Smooth muscle cell (in vitro differentiated cells): ENCODE measurements around the gene PRICKLE2. TPM values are rescaled to one million over a fixed set of nuclear protein-coding genes. Genes with fewer than 3 reads are reported as not detected.
A peak's percentile ranks its signal among the peaks of the same experiment; 100 is the strongest.

Experiments used
- DNase-seq: peaks from one replicate; lab custom pipeline; 2025; ENCODE audit not compliant: unreplicated experiment; lab: John Stamatoyannopoulos, UW
- H2AFZ ChIP-seq: fragments of 200-600 bp; sonication (generic); 2 replicates; pipeline ENCODE4 v1.6.0; 2016; ENCODE audit warnings: antibody characterized with exemption, low read depth, mild to moderate bottlenecking
- H3F3A ChIP-seq: fragments of 200-600 bp; sonication (generic); 2 replicates; pipeline ENCODE4 v1.6.0; 2017; ENCODE audit warnings: antibody characterized with exemption, low read depth
- H3K27ac ChIP-seq: fragments of 200-600 bp; sonication (generic); 2 replicates; pipeline ENCODE4 v1.5.1; 2016; ENCODE audit warnings: low read depth, mild to moderate bottlenecking
- H3K27me3 ChIP-seq: fragments of 200-600 bp; sonication (generic); 2 replicates; pipeline ENCODE4 v1.6.1; 2016; ENCODE audit warnings: low read depth, mild to moderate bottlenecking
- H3K36me3 ChIP-seq: fragments of 200-600 bp; sonication (generic); 2 replicates; pipeline ENCODE4 v1.5.1; 2016; ENCODE audit warnings: low read depth
- H3K4me1 ChIP-seq: fragments of 200-600 bp; sonication (generic); 2 replicates; pipeline ENCODE4 v1.5.1; 2016; ENCODE audit warnings: low read depth
- H3K4me2 ChIP-seq: fragments of 200-600 bp; sonication (generic); 2 replicates; pipeline ENCODE4 v1.6.0; 2016; ENCODE audit warnings: mild to moderate bottlenecking
- H3K4me3 ChIP-seq: fragments of 200-600 bp; sonication (generic); 2 replicates; pipeline ENCODE4 v1.5.1; 2016; ENCODE audit warnings: mild to moderate bottlenecking
- H3K79me2 ChIP-seq: fragments of 200-600 bp; sonication (generic); 2 replicates; pipeline ENCODE4 v1.6.0; 2016; ENCODE audit warnings: low read depth, mild to moderate bottlenecking
- H3K9ac ChIP-seq: fragments of 200-600 bp; sonication (generic); 2 replicates; pipeline ENCODE4 v1.6.0; 2016; ENCODE audit warnings: low read depth
- H3K9me3 ChIP-seq: fragments of 200-600 bp; sonication (generic); replicated peaks from 2 replicates; pipeline ENCODE4 v1.5.1; 2016; ENCODE audit warnings: low read depth
- H4K20me1 ChIP-seq: fragments of 200-600 bp; sonication (generic); 2 replicates; pipeline ENCODE4 v1.6.0; 2016; ENCODE audit warnings: low read depth
- WGBS: methylation state at CpG from one replicate; pipeline ENCODE4 v1.1.7; 2016; ENCODE audit warnings: low lambda C conversion rate; 5-methylcytosine and 5-hydroxymethylcytosine counted together
- polyA plus RNA-seq: library from polyadenylated mRNA; unstranded; fragments of >200 nt; fragmentation: Nextera tagmentation; extraction: Ambion mirVana; gene quantifications from 2 replicates; pipeline ENCODE4 v1.2.1, GENCODE V29; 2016
- total RNA-seq: library from RNA; depleted of rRNA; stranded (reverse); fragments of >200 nt; gene quantifications from 2 replicates; pipeline ENCODE4 v1.2.3, GENCODE V29; 2014
- TF ChIP-seq, protein P1 (sequence below): fragments of 200-600 bp; sonication (generic); IDR thresholded peaks from 2 replicates; pipeline ENCODE4 v1.5.1; 2017; ENCODE audit warnings: borderline replicate concordance, mild to moderate bottlenecking, antibody characterized with exemption; ENCODE audit not compliant: insufficient read depth, poor library complexity, severe bottlenecking

PRICKLE2 gene
- total and polyA plus RNA-seq, 2 experiments from 2014 or later, result 7.8 to 49.9 TPM

DNA sequence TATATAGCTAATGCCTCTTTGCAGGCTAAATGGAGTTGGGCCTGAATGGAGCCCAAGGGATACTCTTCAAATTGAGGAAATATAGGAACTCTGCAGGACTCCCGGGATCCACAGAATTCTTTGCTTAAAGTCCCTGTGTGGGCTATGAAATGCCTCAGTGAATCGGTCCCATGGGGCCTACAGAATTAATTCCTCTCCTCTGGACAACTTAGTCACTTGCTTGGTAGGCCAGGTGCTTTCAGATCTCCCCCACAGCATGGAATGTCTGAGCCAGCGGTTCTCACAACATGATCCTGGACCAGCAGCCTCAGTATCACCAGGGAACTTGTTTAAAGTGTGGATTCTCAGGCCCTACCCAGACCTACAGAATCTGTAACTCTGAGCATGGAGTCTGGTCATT is 15.1 kb upstream of the PRICKLE2 start:
- Histone ChIP-seq H3K36me3 (peaks cover 3% of the 10 kb centered on the region), H3K27ac (peak overlapping the region; percentile 87), H3K4me2 (no peak overlapping the region), H3K9ac (no peak overlapping the region), H3K4me3 (no peak overlapping the region), H4K20me1 (peaks cover 66% of the 10 kb centered on the region), H3K27me3 (no peaks in the 10 kb centered on the region), H3F3A (peaks cover 4% of the 10 kb centered on the region), H3K4me1 (peaks cover 14% of the 10 kb centered on the region), H3K9me3 (no peaks in the 10 kb centered on the region), H3K79me2 (peaks cover 61% of the 10 kb centered on the region), H2AFZ (no peak overlapping the region)
- DNase-seq, result no peak
- 82% methylated on average over 3 of the region's 3 CpGs for WGBS
- TF ChIP-seq, protein P1, sequence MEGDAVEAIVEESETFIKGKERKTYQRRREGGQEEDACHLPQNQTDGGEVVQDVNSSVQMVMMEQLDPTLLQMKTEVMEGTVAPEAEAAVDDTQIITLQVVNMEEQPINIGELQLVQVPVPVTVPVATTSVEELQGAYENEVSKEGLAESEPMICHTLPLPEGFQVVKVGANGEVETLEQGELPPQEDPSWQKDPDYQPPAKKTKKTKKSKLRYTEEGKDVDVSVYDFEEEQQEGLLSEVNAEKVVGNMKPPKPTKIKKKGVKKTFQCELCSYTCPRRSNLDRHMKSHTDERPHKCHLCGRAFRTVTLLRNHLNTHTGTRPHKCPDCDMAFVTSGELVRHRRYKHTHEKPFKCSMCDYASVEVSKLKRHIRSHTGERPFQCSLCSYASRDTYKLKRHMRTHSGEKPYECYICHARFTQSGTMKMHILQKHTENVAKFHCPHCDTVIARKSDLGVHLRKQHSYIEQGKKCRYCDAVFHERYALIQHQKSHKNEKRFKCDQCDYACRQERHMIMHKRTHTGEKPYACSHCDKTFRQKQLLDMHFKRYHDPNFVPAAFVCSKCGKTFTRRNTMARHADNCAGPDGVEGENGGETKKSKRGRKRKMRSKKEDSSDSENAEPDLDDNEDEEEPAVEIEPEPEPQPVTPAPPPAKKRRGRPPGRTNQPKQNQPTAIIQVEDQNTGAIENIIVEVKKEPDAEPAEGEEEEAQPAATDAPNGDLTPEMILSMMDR, result no peak

DNA sequence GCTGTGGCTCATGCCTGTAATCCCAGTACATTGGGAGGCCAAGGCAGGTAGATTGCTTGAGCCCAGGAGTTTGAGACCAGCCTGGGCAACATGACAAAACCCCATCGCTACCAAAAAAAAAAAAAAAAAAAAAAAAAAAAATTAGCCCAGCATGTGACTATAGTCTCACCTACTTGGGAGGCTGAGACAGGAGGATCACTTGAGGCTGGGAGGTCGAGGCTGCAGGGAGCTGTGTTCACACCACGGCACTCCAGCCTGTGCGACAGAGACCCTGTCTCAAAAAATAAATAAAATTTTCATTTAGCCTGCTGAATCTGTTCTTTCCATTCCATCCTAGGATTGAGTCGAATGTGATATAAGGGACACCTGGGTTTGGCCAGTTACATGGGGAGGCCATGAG is 14.6 kb upstream of the PRICKLE2 start:
- Histone ChIP-seq H3K9me3 (no peaks in the 10 kb centered on the region), H3K4me1 (peaks cover 14% of the 10 kb centered on the region), H3K36me3 (peaks cover 3% of the 10 kb centered on the region), H2AFZ (no peak overlapping the region), H3K27ac (peak overlapping the region; percentile 87), H3K4me2 (peak overlapping the region; percentile 67), H3K4me3 (no peak overlapping the region), H3K27me3 (no peaks in the 10 kb centered on the region), H3K79me2 (peaks cover 60% of the 10 kb centered on the region), H3K9ac (no peak overlapping the region), H3F3A (peaks cover 4% of the 10 kb centered on the region), H4K20me1 (peaks cover 66% of the 10 kb centered on the region)
- WGBS, result 92% methylated on average over 4 of the region's 5 CpGs
- TF ChIP-seq, protein P1, result no peak
- DNase-seq, result no peak

DNA sequence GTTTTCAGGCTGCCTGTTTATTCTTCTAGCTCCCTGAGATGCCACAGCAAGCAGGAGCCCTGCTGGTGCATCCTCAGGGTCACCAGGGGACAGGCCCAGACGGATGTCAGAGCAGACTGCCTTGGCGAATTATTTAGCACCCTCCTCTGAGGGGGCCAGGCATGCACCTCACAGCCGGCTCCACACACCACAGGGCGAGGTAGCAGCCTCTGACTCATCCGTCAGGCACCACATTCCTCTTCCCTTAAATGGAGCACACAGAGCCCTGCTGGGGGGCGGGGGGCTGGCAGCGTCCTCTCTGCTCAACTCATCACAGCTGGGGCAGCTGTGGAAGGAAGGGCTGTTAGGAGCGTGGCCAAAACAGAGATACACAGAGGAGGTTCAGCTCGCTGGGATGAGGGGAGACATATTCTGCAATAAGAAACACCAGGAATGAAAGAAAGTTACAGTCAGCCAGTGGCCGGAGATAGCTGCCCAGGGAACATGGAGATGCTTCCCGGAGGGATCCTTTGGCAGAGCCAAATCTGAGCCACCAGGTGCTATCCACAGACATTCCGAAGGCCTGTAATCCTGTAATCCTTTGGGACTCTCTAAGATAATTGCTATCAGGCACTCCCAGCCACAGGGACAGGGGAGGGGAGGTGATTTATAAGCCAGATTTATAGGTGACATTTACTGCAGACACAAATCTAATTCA is 13.9 kb upstream of the PRICKLE2 start:
- H2AFZ ChIP-seq, result no peak overlapping the region
- H3K27me3 ChIP-seq, result no peaks in the 10 kb centered on the region
- WGBS, result 7% methylated on average over 12 of the region's 12 CpGs
- TF ChIP-seq, protein P1, result no peak
- peak overlapping the region; percentile 67 for H3K4me2 ChIP-seq
- peak overlapping the region; percentile 42 for H3K9ac ChIP-seq
- peaks cover 4% of the 10 kb centered on the region for H3F3A ChIP-seq
- H3K9me3 ChIP-seq, result no peaks in the 10 kb centered on the region
- peaks cover 55% of the 10 kb centered on the region for H3K79me2 ChIP-seq
- H3K4me3 ChIP-seq, result peak overlapping the region; percentile 19
- peak overlapping the region; percentile 87 for H3K27ac ChIP-seq
- peak; percentile 30 for DNase-seq
- peaks cover 3% of the 10 kb centered on the region for H3K36me3 ChIP-seq
- H4K20me1 ChIP-seq, result peaks cover 59% of the 10 kb centered on the region
- peaks cover 14% of the 10 kb centered on the region for H3K4me1 ChIP-seq

DNA sequence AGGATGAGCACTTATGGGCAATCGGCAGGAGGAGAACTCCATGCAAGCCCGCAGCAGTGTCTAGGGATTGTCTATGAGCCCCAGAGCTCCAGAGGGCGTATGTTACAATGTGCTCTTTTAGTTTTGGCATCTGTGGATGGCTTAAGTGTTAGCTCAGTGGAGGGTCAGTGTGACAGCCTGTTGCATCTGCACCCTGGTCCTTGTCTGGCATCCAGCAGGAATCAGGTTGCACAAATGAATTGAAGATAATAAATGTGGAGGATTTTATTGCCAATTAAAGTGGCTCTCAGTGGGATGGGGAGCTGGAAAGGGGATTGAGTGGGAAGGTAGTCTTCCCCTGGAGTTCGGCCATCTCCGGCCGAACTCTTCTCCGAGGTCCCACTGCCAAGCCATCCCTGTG is 11.8 kb upstream of the PRICKLE2 start:
- TF ChIP-seq, protein P1, result no peak
- Histone ChIP-seq H3K4me2 (no peak overlapping the region), H3K36me3 (peaks cover 3% of the 10 kb centered on the region), H3K9me3 (no peaks in the 10 kb centered on the region), H3K79me2 (peaks cover 50% of the 10 kb centered on the region), H3K4me3 (no peak overlapping the region), H3F3A (peaks cover 4% of the 10 kb centered on the region), H3K27me3 (no peaks in the 10 kb centered on the region), H3K4me1 (peaks cover 14% of the 10 kb centered on the region), H3K27ac (no peak overlapping the region), H4K20me1 (peaks cover 53% of the 10 kb centered on the region), H3K9ac (no peak overlapping the region), H2AFZ (no peak overlapping the region)
- no peak for DNase-seq
- over 99% methylated on average over 7 of the region's 7 CpGs for WGBS
